Measurements from ENCODE around the gene TFEC.

The TFEC gene

GRCh38 chr7:115924411-115924810 is 106.2 kb downstream of the TFEC start:
- DNase-seq (ENCODE audit: low read depth), result no peak

- DNase-seq (ENCODE audit: low read depth), result no peak
Observed at GRCh38 chr7:115920367-115920766, 110.2 kb downstream of the TFEC start.

- DNase-seq (ENCODE audit: low read depth), result no peak
Observed at GRCh38 chr7:115914951-115915350, 115.6 kb downstream of the TFEC start.

GRCh38 chr7:115911465-115911864 is 119.1 kb downstream of the TFEC start:
- DNase-seq (ENCODE audit: low read depth), result peak; percentile 4

- DNase-seq (ENCODE audit: low read depth), result peak; percentile 38
Observed at GRCh38 chr7:115910541-115911164, 119.9 kb downstream of the TFEC start.

- DNase-seq (ENCODE audit: low read depth), result no peak
Observed at GRCh38 chr7:115906731-115907130, 123.8 kb downstream of the TFEC start.

GRCh38 chr7:115889669-115889984 is 140.9 kb downstream of the TFEC start:
- DNase-seq (ENCODE audit: low read depth), result no peak

GRCh38 chr7:115888981-115889668 is 141.4 kb downstream of the TFEC start:
- no peak for DNase-seq (ENCODE audit: low read depth)

- no peak for DNase-seq (ENCODE audit: low read depth)
Observed at GRCh38 chr7:115885550-115885949, 145.0 kb downstream of the TFEC start.
